Measurements from ENCODE around the gene DTX1. TPM values are rescaled to one million over a fixed set of nuclear protein-coding genes. Genes with fewer than 3 reads are reported as not detected.

Gene DTX1
- total RNA-seq, 1 donor from 2014 or later = 4.3 TPM

DNA sequence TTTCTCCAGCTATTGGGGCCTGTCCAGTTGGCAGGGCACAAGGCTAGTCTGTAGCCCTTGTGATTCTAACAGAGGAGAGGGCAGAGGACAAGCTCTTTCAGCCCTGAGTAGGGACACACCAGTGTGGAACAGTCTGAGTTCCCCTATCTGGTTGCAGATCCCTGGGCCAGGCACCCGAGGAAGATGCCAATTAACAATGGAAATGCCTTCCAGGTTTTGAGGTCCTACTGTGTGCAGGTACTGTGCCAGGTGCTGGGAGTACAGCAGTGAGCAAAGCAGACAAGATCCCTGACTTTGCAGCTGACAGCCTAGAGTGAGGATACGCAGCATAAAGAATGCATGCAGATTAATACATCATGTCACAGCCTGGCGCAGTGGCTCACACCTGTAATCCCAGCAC, 17.1 kb downstream of the DTX1 start:
- Mint-ChIP-seq H3K4me3 (ENCODE audit: unreplicated experiment) (no peak overlapping the region), H3K27me3 (ENCODE audit: unreplicated experiment) (peaks cover 28% of the 10 kb centered on the region), H3K9me3 (ENCODE audit: unreplicated experiment) (peaks cover 5% of the 10 kb centered on the region), H3K4me1 (ENCODE audit: low read depth, unreplicated experiment) (peaks cover 9% of the 10 kb centered on the region), H3K36me3 (ENCODE audit: unreplicated experiment) (peaks cover 4% of the 10 kb centered on the region), H3K27ac (ENCODE audit: unreplicated experiment) (no peak overlapping the region)
- DNase-seq = no peak
- TF ChIP-seq, protein P1, sequence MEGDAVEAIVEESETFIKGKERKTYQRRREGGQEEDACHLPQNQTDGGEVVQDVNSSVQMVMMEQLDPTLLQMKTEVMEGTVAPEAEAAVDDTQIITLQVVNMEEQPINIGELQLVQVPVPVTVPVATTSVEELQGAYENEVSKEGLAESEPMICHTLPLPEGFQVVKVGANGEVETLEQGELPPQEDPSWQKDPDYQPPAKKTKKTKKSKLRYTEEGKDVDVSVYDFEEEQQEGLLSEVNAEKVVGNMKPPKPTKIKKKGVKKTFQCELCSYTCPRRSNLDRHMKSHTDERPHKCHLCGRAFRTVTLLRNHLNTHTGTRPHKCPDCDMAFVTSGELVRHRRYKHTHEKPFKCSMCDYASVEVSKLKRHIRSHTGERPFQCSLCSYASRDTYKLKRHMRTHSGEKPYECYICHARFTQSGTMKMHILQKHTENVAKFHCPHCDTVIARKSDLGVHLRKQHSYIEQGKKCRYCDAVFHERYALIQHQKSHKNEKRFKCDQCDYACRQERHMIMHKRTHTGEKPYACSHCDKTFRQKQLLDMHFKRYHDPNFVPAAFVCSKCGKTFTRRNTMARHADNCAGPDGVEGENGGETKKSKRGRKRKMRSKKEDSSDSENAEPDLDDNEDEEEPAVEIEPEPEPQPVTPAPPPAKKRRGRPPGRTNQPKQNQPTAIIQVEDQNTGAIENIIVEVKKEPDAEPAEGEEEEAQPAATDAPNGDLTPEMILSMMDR (IDR thresholded peaks at IDR 0.05; ENCODE audit: partially characterized antibody, unreplicated experiment) = no peak

DNA sequence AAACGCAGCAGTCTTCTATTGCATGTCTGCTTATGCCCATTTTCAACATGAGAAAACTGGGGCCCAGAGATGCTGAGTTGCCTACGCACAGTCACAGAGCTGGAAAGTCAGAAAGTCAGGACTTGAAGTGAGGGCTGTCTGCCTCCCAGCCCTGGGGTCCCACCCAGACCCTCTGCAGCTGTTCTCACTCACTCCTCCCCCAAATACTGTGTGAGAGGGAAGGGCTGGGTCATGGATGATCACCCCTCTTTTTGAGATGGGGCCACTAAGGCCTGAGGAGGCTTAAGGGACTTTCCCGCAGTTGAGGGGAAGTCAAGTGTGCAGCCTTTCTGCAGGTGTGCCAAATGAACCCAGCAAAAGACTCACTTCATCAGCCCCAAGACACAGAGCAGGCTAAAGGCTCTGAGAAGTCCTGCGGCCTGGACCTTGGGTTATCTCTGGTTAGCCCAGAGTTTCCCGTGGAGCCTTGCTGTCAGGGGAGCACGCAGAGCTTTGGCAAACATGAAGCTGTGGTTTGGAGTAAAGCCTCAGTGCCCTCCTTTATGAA, 18.7 kb downstream of the DTX1 start:
- Mint-ChIP-seq H3K27ac (ENCODE audit: unreplicated experiment) (no peak overlapping the region), H3K9me3 (ENCODE audit: unreplicated experiment) (peaks cover 5% of the 10 kb centered on the region), H3K4me3 (ENCODE audit: unreplicated experiment) (no peak overlapping the region), H3K36me3 (ENCODE audit: unreplicated experiment) (peaks cover 4% of the 10 kb centered on the region), H3K27me3 (ENCODE audit: unreplicated experiment) (peaks cover 35% of the 10 kb centered on the region), H3K4me1 (ENCODE audit: low read depth, unreplicated experiment) (peaks cover 9% of the 10 kb centered on the region)
- DNase-seq = no peak
- TF ChIP-seq, protein P1 (IDR thresholded peaks at IDR 0.05; ENCODE audit: partially characterized antibody, unreplicated experiment) = no peak

DNA sequence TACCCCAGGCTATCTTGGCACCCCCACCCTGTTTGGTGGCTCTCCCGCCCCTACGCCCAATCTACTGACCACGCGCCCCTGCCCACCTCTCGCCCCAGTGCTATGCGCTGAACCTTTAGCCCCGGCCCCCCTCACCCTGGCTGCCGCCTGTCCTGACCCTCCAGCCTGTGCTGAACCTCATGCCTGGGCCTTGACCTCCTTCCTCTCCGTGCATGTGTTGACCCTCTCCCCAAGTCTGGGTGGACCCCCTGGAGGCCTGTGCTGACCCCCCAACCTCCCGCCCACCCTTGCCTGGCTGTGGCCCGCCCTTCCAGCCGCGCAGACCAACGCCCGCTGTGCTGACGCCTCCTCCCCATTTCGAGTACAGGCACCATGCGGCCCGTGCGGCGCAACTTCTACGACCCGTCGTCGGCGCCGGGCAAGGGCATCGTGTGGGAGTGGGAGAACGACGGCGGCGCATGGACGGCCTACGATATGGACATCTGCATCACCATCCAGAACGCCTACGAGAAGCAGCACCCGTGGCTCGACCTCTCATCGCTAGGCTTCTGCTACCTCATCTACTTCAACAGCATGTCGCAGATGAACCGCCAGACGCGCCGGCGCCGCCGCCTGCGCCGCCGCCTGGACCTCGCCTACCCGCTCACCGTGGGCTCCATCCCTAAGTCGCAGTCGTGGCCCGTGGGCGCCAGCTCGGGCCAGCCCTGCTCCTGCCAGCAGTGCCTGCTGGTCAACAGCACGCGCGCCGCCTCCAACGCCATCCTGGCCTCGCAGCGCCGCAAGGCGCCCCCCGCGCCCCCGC, 20.7 kb downstream of the DTX1 start:
- Mint-ChIP-seq H3K27me3 (ENCODE audit: unreplicated experiment) (peaks cover 35% of the 10 kb centered on the region), H3K36me3 (ENCODE audit: unreplicated experiment) (no peaks in the 10 kb centered on the region), H3K4me3 (ENCODE audit: unreplicated experiment) (peak overlapping the region; percentile 49), H3K9me3 (ENCODE audit: unreplicated experiment) (peaks cover 4% of the 10 kb centered on the region), H3K27ac (ENCODE audit: unreplicated experiment) (no peak overlapping the region), H3K4me1 (ENCODE audit: low read depth, unreplicated experiment) (peaks cover 9% of the 10 kb centered on the region)
- TF ChIP-seq, protein P1 (IDR thresholded peaks at IDR 0.05; ENCODE audit: partially characterized antibody, unreplicated experiment) = no peak
- DNase-seq = peak; percentile 69

DNA sequence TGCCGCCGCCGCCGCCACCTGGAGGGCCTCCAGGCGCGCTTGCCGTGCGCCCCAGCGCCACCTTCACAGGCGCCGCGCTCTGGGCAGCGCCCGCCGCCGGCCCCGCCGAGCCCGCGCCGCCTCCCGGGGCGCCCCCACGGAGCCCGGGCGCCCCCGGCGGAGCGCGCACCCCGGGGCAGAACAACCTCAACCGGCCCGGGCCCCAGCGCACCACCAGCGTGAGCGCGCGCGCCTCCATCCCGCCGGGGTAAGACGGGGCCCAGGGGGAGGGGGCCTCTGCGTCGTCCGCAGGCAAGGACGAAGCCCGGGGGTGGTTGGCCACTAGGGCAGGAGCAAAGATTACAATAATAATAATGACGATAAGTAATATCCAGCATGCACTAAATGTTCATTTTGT, 21.3 kb downstream of the DTX1 start:
- no peak overlapping the region for H3K4me3 Mint-ChIP-seq (ENCODE audit: unreplicated experiment)
- peaks cover 5% of the 10 kb centered on the region for H3K9me3 Mint-ChIP-seq (ENCODE audit: unreplicated experiment)
- H3K36me3 Mint-ChIP-seq (ENCODE audit: unreplicated experiment) = no peaks in the 10 kb centered on the region
- no peak for DNase-seq
- peaks cover 9% of the 10 kb centered on the region for H3K4me1 Mint-ChIP-seq (ENCODE audit: low read depth, unreplicated experiment)
- peaks cover 35% of the 10 kb centered on the region for H3K27me3 Mint-ChIP-seq (ENCODE audit: unreplicated experiment)
- TF ChIP-seq, protein P1 (IDR thresholded peaks at IDR 0.05; ENCODE audit: partially characterized antibody, unreplicated experiment) = no peak
- no peak overlapping the region for H3K27ac Mint-ChIP-seq (ENCODE audit: unreplicated experiment)

DNA sequence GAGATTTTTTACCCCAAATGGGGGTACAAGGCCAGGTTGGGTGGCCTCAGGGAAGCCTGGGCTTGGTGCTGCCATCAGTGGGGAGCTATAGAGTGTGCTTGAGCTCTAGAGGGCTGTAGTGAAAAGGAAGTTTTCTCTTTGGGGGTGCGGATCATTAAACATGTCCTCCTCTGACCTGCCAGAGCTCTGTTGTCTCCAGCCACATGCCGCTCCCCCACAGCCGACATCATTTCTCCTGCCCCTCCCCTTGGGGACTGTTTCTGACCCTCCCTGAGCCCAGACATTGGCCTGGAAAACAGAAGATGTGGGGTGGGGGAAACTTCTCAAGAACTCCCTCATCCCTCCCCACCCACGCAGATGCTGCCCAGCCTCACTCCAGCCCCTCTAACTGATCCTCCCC, 25.3 kb downstream of the DTX1 start:
- no peak for DNase-seq
- Mint-ChIP-seq H3K27ac (ENCODE audit: unreplicated experiment) (no peak overlapping the region), H3K9me3 (ENCODE audit: unreplicated experiment) (peaks cover 3% of the 10 kb centered on the region), H3K27me3 (ENCODE audit: unreplicated experiment) (peaks cover 18% of the 10 kb centered on the region), H3K4me3 (ENCODE audit: unreplicated experiment) (no peak overlapping the region), H3K36me3 (ENCODE audit: unreplicated experiment) (no peaks in the 10 kb centered on the region), H3K4me1 (ENCODE audit: low read depth, unreplicated experiment) (peaks cover 12% of the 10 kb centered on the region)
- TF ChIP-seq, protein P1 (IDR thresholded peaks at IDR 0.05; ENCODE audit: partially characterized antibody, unreplicated experiment) = no peak
